ENCODE results near the gene SH3BP2. TPM values are rescaled to one million over a fixed set of nuclear protein-coding genes. Genes with fewer than 3 reads are reported as not detected.

Gene SH3BP2
- total RNA-seq, 4 donors from 2014 or later: 29.6 to 43.5 (median 36.7) TPM

DNA sequence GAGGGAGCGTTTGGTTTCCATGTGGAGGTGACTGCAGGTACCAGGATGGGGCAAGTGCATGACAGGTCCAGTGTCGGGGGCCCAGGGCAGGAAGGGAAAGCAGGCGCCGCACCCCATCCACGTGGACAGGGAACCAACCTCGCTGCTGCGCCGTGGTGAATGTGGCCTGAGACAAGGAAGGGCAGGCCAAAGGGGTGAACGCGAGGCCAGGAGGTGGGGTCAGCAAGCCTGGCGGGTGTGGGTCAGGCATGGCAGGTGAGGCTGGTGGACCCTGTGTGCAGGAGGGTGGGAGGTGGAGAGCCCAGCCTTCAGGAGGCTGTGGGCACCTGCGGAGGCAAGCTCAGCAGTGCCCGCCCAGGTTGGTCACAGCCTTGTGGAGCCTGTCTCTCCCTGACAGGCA, 14.7 kb downstream of the SH3BP2 start:
- peak overlapping the region in 1 of 3 donors; percentile 19 for H3K27ac ChIP-seq

DNA sequence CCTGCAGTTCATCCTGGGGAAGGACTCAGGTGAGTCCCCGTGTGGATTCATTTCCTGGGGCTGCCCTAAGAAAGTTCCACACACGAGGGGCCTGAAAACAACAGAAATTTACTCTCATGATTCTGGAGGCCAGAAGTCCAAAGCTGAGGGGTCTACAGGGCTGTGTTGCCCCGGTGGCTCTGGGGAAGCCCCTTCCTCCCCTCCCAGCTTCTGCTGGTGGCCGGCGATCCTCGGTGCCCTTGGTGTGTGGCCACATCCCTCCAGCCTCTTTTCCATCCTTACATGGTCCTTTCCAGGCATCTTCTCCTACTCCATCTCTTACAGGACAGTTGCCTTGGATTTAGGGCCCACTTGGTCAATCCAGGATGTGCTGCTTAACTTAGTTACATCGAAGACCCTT, 15.1 kb downstream of the SH3BP2 start:
- no peaks in the 10 kb centered on the region for H3K9me3 ChIP-seq
- TF ChIP-seq CTCF (IDR thresholded peaks at IDR 0.05) (no peak), POLR2A (IDR thresholded peaks at IDR 0.05) (no peak)
- no peak overlapping the region for H3K27ac ChIP-seq
- peaks cover 43 to 82% of the 10 kb centered on the region in 2 donors for H3K4me1 ChIP-seq
- no peaks in the 10 kb centered on the region for H3K27me3 ChIP-seq
- no peak for DNase-seq
- 94 to 97% methylated on average over 6 to 7 of the region's 7 CpGs for WGBS, 2 donors
- intact Hi-C loops (cut with DNase I): no loop called here
- no peaks in the 10 kb centered on the region for H3K36me3 ChIP-seq
- H3K4me3 ChIP-seq (replicated peaks in 1 of 3): no peak overlapping the region

More for the DNA sequence above, 14.7 kb downstream of the SH3BP2 start:
- Histone ChIP-seq H3K27me3 (no peaks in the 10 kb centered on the region), H3K4me1 (peaks cover 43 to 80% of the 10 kb centered on the region in 2 donors), H3K36me3 (no peaks in the 10 kb centered on the region), H3K4me3 (replicated peaks in 1 of 3) (no peak overlapping the region), H3K9me3 (no peaks in the 10 kb centered on the region)
- intact Hi-C loops (cut with DNase I): no loop called here
- 90 to 96% methylated on average over 13 of the region's 13 CpGs for WGBS, 2 donors
- no peak for DNase-seq
- TF ChIP-seq CTCF (IDR thresholded peaks at IDR 0.05) (no peak), POLR2A (IDR thresholded peaks at IDR 0.05) (no peak)

DNA sequence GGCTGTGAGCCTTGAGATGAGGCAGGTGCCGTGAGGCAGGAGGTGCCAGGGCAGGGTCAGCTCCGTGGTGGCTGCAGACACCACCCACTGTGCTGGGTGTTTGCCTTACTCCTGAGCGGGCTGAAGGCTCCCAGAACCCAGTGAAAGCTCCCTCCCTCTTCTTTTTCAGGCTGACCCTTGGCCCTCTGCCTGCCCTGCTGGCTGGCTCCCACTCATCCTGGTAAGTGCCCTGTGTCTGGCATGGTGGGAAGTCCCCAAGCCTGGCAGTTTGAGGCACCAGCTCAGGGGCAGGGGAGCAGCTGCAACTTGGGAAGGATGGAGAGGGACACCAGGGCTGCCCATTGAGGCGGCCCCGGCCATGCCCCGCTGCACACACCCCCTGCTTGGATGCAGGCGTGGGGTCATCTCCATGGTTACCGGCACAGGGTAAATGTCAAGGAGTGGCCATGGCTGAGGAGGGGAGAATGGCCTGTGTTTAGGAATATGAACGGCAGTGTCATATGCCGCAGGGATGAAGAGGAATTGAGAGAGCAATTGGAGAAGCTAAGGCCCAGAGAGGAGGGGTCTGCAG, 16.8 kb downstream of the SH3BP2 start:
- Histone ChIP-seq H3K4me3 (replicated peaks in 1 of 3) (no peak overlapping the region), H3K27me3 (no peaks in the 10 kb centered on the region), H3K9me3 (no peaks in the 10 kb centered on the region), H3K4me1 (peaks cover 37 to 77% of the 10 kb centered on the region in 2 donors), H3K27ac (no peak overlapping the region), H3K36me3 (no peaks in the 10 kb centered on the region)
- no peak for TF ChIP-seq POLR2A (IDR thresholded peaks at IDR 0.05)
- no peak for TF ChIP-seq CTCF (IDR thresholded peaks at IDR 0.05)
- WGBS, 2 donors: 58 to 60% methylated on average over 8 to 10 of the region's 10 CpGs
- DNase-seq: peak; percentile 50 to 61
- intact Hi-C loops (cut with DNase I): no loop called here

DNA sequence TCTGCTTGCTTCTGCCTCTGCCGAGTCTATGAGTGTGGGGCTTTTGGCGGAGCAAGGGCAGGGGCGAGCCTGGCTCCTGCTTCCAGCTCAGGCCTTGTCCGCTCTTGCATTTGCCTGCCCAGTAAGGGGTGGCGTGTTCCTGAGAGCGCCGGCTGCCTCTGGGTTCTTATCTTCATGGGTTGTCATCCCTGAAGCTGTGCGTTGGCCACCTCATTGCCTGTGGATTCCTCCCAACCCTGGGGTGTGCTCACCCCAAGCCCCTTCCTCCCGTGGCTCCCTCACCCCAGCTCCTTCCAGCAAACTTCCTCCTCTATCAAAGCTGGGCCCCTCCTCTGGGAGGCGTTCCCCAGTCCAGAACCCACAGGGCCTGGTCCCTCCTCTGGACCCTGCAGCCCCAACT, 17.5 kb downstream of the SH3BP2 start:
- Histone ChIP-seq H3K4me1 (peaks cover 32 to 70% of the 10 kb centered on the region in 2 donors), H3K9me3 (no peaks in the 10 kb centered on the region)
- WGBS, 2 donors: 89 to 91% methylated on average over 7 to 10 of the region's 10 CpGs

More for the DNA sequence above, 17.5 kb downstream of the SH3BP2 start:
- TF ChIP-seq POLR2A (IDR thresholded peaks at IDR 0.05) (no peak), CTCF (IDR thresholded peaks at IDR 0.05) (no peak)
- Histone ChIP-seq H3K4me3 (replicated peaks in 1 of 3) (no peak overlapping the region), H3K27me3 (no peaks in the 10 kb centered on the region), H3K27ac (no peak overlapping the region), H3K36me3 (no peaks in the 10 kb centered on the region)
- DNase-seq: no peak
- intact Hi-C loops (cut with DNase I): no loop called here
